Activated T-cell treated with anti-CD3 and anti-CD28 coated beads for 24 hours (primary cell): Measurements from ENCODE around the gene SPATA13.
"Not testable (repeated sequence)": the region's sequence is repeated elsewhere in the genome, so short reads cannot be mapped to it uniquely, and the experiment has no call there.

Source experiments
- DNase-seq: peaks from one replicate; pipeline ENCODE4 v3.0.0-alpha.2; 2020; ENCODE audit warnings: low read depth

The SPATA13 gene

DNA sequence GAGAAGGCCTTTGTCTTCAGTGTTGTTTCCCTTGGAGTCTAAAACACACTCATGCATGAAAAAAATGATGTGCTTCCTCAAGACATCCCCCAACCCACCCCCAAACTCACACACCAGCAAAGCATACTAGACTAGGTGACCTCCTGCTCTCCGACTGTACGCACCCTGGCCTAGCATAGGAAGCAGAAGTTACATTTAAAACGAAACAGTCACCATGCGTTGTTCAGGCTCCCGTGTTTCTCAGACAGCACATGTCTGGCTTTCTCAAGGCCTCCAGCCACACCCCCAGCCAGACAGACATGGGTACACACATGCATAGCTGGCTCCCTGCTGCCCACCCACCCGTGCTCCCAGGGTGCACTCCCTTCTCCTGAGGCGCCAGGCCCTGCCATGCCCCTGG lies 120.2 kb downstream of the SPATA13 start:
- DNase-seq, result no peak

DNA sequence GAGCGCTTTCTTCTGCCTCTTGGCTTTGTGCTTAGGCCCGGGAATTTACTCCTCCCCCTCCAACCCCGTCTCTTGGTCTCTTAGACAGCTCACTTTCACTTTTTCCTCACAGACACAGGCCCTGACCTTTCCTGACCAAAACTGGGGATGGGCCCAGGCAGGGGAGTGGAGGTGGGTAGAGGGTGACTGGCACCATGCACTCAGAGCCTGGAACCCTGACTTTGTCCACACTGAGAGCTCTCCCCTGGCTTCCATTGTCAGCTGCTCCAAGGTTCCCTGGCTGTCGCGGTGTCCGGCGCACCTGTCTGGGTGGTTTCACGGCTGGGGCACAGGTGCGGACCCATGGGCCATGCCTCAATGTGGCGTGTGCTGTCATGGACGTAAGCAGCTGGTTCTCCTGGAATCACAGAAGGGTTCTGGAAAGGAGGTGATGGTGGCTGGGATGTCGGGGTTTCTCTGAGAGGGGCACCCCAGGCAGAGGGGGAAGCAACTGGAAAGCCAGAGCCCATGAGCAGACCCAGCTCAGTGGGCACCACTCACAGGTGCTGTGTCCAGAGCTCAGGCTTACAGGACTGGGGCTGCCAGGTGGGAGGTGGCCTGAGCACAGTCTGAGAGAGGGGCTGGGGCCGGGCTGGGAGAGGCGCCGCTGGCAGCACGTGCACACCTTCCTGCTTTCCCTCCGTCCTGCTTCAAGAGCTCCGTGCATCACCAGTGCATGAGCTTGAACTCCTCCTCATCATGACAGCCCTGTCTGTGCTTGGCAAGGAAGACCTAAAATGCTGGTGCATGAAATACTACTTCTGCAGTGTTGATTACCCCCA lies 120.9 kb downstream of the SPATA13 start:
- DNase-seq, result no peak

DNA sequence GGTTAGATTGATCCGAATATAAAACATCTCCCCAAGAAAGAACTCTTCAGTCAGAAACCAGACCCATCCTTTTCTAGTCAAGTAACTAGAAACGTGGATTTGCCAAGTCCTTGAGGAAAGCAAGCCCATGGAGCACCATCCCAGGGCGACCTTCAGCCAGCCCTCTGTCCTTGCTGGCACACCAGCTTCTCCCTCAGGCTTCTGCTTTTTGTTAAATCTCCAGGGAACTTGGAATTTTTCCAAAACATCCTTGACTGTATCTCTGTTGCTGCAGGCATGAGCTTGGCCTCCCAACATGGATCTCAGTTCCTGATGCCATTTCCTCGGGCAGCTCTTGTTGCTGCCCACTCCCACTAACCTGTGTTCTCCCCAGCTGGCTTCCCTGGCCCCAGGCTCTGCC lies 121.7 kb downstream of the SPATA13 start:
- DNase-seq, result no peak

- DNase-seq, result no peak
These were observed 124.5 kb downstream of the SPATA13 start for GRCh38 chr13:24284889-24285565.

- no peak for DNase-seq
These were observed 126.1 kb downstream of the SPATA13 start for GRCh38 chr13:24286624-24287023.

- DNase-seq, result no peak
These were observed 127.3 kb downstream of the SPATA13 start for GRCh38 chr13:24287748-24288287.

DNA sequence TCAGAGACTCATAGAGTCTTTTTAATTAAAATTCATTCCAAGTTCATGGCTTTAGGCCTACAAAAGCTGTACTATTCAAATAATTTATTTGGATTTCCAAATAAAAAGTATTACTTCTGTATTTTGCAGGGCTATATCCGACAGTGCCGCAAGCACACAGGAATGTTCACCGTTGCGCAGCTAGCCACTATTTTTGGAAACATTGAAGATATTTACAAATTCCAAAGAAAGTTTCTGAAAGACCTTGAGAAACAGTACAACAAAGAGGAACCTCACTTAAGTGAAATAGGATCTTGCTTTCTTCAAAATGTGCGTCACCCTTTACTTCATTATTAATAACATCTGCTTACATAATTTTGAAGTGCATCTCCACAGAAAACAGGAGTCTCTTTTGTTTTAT lies 128.3 kb downstream of the SPATA13 start:
- DNase-seq, result no peak

GRCh38 chr13:24290280-24290932 lies 129.9 kb downstream of the SPATA13 start:
- DNase-seq, result no peak

DNA sequence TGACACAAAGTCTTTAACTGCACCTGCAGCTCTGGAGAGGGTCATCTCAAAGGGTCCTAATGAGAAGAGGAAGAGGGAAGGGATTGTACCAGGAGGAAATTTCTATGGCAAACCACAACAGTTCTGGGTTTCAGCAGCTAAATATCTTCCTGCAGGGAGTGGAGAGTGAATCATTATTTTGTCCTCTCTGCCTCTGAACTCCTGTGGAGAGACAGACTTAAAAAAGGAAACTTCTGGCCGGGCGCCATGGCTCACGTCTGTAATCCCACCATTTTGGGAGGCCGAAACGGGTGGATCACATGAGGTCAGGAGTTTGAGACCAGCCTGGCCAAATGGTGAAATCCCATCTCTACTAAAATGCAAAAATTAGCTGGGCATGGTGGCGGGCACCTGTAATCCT lies 132.0 kb downstream of the SPATA13 start:
- no peak for DNase-seq

DNA sequence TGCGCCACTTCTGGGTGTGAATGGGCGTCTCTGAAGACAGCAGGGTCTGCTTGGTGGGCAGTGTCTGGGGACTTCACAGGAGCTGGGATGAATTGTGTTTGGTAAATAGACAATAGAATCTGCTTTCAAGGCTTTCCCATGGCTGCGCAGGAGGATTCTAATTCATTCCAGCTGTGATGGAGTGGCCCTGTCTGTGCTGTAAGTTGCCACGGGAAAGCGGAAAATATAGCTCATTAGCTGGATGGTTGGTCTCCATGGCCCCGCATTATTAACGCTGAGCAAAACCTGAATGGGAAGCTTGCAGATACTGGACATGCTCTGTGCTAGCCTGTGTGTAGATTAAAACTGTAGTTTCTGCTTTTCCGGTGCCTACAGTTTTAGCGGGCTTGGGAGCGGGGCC lies 133.2 kb downstream of the SPATA13 start:
- no peak for DNase-seq

DNA sequence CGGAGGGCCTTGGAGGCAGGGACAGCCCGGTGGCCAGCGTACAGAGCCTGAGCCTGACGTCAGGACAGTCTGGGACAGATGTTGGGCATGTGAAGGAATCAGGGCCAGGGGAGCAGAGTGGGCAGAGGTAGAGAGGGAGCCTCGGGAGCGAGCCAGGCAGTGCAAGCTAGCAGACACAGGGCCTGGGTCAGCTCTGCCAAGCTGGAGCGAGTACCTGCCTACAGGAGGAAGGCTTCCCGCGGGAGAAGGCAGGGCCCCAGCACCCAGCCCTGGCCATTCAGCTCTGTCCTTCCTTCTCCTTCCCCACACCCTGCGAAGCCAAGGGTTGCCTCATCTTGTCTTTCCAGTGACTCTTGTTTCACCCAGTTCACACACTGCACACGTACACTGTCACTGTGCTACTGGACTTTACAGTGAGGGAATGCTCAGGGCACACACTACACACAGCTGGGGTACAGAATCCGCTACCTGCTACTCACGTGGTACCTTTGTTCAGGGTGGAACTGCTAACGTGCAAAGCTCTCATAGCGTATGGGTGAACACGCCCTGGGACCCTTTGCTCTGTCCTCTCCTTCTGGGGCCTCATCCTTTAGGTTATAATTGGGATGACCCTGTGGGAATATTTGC lies 139.1 kb downstream of the SPATA13 start:
- no peak for DNase-seq

DNA sequence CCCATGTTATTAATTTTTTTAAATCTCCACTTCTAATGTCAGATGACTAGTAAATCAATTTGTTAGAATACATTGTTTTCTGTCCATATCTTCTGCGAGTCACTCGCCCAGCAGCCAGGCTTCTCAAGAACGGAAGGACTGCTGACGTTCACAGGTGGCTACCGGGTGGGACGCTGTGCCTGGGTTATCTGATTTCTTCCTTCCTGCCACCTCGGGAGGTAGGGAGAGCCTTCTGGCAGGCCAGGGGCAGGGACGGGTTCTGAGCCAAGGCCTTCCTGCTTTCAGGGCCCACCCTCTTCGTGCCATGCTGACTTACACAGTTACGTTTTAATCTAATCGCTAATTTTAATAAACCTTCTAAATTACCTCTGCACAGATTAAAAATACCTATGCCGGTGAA lies 140.9 kb downstream of the SPATA13 start:
- no peak for DNase-seq

GRCh38 chr13:24301911-24302310 lies 141.4 kb downstream of the SPATA13 start:
- DNase-seq, result no peak

GRCh38 chr13:24304620-24305019 lies 144.1 kb downstream of the SPATA13 start:
- no peak for DNase-seq

GRCh38 chr13:24306632-24307031 lies 146.1 kb downstream of the SPATA13 start:
- DNase-seq, result no peak

DNA sequence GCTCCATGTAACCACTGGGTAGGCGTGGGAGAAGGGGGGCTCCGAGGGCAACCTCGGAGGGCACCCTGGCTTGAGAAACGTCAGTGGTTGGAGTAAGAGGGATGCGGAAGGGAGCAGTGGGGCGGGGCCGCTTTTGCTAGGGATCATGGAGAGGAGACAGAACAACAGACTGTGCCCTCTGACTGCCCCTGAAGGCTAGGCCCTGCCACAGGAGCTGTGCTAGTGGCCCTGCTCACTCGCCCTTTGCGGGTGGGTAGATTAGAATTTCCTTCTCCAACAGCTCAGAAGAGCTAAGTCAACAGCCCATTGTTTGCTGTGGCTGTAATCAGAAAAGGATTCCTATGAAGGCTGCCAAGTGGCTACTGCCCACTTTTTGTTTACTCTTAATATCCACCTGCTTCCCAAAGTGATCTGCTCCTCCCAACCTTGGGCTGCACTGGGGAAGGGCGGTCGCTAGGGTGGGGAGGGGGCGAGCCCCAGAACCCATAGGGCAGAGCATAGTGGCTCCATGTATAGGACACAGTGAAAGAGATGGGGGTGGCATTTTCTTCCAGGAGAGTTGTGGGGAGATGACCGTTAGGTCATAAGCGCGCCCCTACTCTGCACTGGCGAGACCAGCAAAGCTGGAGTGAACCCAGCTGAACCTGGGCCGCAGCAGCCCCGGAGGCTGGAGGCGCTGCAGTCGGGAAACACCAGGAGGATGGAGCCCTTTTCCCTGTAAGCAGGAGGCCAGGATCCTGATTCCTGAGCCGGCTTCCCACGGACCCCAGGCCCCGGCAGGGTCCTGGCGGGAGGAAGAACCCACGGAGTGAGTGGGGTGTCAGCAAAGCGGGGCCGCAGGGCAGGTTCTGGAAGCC lies 146.9 kb downstream of the SPATA13 start:
- DNase-seq, result no peak

DNA sequence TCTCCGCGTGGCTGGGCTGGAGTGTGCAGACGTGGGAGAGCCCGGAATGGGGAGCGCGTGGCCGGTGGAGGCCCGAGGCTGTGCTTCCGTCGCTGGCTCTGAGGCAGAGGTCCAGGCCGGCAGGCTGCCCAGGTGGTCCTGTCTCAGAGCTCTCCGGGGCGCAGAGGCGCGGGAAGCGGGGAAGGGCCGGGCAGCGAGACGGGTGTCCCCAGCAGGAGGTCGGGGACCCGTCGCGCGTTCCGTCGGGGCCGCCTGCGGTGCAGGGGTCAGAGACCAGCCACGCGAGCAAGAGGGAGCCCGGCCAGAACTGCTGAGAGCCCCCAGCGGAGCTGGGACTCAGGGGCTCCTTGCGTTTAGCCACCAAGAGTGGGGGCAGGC lies 147.5 kb downstream of the SPATA13 start:
- DNase-seq, result no peak

GRCh38 chr13:24308488-24309020 lies 148.0 kb downstream of the SPATA13 start:
- DNase-seq, result no peak

- not testable (repeated sequence) for DNase-seq
These were observed 148.8 kb downstream of the SPATA13 start, which contains the start of gene C1QTNF9 for GRCh38 chr13:24309300-24309699. TSS of gene C1QTNF9 (plus strand) at chr13:24309580. CDS start at chr13:24316004, 6,424 bp downstream.

DNA sequence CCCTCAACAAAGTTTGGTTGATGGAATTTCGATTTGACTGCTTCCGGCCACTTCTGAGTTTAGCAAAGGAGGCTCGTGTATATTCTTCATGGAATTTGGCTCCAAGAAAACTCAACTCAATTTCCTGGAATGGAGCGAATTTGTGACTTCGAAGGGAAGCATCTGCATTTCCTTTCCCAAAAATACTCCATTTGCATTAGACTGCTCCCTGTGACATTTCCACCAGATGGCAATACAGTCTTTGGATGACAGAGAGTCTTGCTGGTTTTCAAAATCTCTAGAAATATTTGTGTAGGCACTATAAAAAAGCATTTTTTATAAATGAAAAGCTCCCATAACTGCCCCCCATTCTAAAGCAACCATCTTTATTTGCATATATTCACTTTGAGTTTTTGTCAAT lies 152.9 kb downstream of the SPATA13 start:
- DNase-seq, result no peak

DNA sequence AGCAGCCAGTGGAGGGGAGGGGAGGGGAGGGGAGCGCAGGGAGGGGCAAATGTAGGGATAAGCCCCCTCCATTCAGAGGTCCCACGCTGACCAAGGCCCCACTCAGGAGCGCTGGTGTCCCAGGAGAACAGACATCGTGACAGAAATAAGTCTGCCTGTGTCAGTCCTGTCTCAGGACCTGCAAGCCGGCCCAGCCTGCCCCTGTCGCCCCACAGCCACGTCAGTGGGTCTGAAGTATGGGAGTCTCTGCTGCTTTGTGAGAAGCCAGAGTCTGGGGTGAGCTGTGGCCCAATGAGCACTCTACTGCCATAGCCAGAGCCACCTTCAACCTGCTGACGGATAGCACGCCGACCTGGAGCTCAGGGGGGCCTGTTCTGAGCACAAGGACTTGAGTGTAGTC lies 157.3 kb downstream of the SPATA13 start:
- not testable (repeated sequence) for DNase-seq
